Measurements from ENCODE around the gene KRT7.
A peak's percentile ranks its signal among the peaks of the same experiment; 100 is the strongest.

Gene KRT7

DNA sequence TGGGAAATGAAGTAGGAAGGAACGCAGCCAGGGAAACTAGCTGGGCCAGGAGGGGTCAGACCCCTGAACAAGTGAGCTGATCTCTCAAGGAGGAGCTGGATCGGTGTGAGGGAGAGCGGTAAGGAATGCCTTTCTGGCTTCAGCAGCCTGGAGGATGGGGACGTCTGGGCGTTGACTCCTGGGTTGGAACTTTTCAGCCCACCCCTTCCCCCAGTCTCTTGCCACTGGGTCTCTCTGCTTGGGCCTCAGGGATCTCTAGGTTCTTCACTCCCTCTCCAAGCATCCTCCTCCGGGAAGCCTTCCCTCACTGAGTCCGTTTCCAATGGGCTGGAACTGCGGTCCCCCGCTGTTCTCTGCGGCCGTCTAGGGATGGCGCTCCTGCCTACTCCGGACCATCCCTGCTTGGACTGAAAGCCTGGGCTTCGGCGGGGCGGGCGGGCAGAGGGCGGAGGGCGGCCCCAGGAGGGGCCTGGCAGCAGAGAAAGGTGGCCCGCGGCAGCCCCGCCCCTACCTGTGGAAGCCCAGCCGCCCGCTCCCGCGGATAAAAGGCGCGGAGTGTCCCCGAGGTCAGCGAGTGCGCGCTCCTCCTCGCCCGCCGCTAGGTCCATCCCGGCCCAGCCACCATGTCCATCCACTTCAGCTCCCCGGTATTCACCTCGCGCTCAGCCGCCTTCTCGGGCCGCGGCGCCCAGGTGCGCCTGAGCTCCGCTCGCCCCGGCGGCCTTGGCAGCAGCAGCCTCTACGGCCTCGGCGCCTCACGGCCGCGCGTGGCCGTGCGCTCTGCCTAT lies at the start of gene KRT7:
Gene KRT7 (plus strand): TSS at position 570 of the 788 bp plus-strand sequence. CDS start 54 bp downstream, at position 624.
- DNase-seq = no peak

DNA sequence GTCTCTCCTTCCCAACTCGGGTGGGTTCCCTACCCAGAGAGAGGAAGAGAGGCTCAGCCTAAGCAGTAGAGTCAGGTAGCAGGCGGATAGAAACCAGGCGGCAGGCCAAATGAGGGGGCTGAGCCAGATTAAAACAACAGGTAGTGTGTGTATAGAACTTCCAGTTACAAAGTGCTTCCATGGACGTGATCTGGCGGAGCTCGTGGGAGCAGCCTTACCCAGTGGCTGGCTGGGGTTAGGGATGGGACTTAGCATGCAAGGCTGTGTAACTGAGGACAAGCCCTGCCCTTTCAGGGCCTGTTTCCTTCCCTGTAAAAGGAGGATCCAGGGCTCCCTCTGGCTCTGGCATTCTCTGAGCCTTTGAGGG lies 49.5 kb upstream of the KRT7 start:
- DNase-seq = peak; percentile 73

DNA sequence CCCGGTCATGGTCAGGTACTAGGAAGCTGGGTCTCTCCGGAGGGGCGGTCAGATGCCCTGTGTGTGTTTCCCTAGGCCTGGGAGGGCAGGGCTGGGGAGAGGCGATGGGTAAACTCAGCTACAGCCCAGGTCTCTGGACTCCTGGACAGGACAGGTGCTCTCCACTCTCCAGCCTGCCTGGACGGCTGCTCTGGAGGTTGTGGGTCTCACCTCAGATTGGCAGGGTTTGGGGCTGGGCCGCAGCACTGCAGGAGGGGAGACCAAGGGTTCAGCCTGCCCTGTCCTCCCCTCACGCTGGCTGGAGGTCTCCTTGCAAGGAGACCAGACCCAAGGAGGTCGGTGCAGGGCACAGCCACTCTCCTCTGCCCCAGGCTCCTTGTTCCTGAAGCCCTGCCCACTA lies 49.1 kb upstream of the KRT7 start:
- DNase-seq = no peak

DNA sequence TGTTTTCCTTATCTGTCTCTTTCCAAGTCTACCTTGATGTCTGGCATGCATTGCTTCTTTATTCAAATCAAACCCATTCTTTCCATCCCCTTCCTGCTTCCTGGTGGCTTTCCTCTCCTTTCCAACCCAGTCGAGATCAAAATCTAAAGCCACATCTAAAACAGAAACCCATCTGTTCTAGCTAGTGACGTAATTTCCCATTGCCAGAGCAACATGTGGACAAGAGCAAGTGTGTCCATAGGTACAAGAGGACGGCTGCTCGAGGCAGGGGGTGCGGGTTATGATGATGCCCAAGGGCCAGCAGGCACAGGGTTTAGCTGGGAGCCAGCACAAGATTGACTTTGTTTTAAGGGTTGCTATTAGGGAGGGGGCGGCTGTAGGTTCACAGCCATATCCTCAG lies 48.2 kb upstream of the KRT7 start:
- DNase-seq = no peak

DNA sequence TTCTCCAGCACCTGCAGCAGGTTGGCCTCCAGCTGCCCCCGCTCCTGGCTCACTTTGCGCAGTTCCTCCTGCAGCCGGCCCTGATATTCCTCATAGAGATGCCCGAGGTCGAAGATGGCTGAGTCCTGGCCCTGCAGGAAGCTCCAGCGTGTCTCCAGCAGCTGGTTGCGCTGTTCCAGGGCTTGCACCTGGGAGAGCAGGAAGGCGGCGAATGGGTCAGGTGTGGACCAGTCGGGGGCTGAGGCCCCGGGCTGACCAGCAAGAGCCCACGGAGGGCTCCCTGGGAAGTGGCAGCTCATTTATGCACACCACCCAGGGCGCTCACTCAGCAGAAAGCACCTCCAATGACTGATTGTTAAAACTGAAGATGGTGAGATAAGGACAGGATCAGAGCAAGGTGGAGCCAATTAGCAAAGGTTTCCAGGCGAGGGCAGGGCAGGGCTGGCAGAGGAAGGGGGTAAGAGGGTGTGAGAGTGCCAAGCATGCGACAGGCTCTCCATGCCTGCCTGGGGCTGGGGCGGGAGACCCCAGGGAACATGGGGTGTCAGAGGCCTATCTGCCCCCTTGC lies 47.6 kb upstream of the KRT7 start:
- DNase-seq = no peak

DNA sequence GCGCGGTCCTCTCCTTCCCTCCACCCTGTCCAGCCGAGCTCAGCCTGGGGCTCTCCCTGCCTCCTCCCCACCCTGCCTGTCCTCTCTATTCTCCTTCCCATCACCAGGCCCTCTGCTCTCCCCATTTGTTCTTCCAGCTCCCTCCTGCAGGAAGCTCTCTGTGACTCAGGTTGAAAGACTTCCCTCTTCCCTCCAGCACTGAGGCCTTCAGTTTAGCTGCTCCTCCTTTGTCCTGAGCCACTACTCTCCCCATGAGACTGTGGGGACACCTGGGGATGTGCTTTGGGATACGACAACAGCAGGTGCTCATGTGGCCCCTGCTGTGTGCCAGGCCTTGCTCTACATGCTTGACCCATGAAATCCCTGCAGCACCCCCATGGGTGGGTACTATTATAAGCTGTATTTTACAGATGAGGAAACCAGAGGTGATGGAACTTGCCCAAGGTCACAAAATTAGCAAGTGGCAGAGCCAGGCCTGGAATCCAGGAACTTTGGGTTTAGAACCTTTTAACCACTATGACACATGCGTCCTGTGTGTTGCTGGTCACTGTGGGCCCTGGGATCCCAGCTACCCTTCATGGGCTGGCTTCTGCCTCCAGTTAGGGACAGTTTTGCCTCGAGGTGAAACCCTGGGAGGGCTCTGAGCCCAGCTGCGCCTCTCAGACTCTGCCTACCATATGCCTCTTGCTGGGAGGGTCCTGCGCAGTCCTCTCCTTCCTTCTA lies 46.8 kb upstream of the KRT7 start:
- DNase-seq = no peak

DNA sequence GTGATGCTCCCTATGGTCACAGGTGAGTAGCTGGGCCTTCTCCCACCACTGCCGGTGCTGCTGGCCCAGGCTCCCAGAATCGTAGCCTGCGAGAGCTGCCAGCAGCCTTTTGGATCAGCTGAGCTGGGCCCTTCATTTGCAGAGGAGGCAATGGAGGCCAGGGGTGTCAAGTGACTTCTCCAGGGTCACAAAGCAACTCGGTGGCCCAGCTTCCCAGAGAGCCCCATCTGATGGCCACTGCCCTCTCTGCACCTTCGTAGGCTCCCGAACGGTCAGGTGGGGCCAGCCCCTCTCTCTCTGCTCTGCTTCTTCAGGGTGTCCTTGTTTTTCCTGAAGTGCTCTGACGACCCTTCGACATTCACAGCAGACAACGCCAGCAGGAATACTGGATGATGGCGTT lies 45.8 kb upstream of the KRT7 start:
- DNase-seq = no peak

DNA sequence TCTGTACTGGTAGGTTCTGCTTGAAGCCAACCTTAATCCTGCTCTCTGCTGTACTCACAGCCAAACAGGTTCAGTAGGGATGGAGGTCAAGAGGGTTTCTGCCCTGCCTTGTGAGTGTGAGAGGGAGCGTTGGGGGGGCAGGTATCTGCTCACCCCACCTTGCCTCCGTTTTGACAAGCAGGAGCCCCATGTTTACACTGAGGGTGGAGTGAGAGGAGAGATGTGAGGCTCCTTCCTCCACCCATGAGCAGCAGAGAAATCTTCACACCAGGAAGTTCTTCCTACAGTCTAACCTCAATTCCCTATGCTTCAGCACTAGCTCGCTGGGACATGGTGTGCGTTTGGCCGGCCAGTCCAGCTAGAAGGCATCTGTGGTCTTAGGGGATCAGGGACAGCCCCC lies 45.4 kb upstream of the KRT7 start:
- DNase-seq = no peak

DNA sequence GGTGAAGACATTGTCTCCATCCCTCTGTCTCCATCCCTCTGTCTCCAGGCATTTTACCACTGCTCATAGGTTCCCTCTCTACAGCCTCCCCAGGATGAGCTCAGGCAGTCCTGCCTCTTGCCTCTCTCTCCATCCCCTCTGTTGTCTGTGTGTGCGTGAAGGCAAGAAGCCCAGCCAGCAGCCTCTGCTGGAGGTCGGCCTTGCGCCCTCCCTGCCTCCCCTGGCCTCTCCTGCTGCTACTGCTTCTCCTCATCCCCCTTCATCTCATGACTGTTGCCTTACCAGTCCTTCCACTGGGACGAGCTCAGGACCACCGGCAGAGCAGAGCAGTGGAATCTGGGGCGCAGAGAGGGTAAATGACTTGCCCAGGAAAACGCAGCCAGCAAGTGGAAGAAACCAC lies 44.4 kb upstream of the KRT7 start:
- no peak for DNase-seq

DNA sequence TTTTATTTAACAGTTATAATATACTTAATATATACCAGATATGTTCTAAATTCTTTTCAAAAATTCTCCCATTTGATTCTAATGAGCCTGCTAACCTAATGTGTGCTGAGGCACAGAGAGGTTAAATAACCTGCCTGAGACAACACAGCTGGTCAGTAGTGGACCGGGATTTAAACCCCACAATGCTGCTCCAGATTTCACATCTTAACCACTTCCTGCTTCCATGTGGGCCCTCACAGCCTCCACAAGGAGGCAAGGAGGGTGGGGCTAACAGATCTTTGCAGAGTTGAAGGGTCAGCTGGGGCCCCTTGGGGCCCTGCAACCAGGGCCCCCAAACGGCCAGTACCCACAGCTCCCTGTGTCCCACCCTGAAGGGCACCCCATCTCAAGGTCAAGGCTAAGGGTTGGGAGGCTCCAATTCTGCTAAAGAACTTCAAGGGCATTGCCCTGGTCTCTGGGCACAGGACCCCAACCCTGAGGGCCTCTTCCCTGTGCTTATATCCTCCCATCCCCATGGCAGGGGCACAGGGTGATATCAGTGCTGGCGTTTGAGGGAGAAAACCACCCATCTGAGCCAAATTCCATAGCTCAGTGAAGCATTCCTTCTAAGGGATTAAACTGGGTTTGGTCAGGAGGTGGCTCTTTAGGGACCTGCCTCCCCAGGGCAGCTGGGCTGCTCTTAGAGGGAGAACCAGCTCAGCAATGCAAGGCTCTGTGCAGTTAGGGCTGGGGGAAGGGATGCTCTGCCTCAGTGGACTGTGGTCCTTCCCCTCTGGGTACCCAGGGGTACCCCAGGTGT lies 43.5 kb upstream of the KRT7 start:
- DNase-seq = no peak

DNA sequence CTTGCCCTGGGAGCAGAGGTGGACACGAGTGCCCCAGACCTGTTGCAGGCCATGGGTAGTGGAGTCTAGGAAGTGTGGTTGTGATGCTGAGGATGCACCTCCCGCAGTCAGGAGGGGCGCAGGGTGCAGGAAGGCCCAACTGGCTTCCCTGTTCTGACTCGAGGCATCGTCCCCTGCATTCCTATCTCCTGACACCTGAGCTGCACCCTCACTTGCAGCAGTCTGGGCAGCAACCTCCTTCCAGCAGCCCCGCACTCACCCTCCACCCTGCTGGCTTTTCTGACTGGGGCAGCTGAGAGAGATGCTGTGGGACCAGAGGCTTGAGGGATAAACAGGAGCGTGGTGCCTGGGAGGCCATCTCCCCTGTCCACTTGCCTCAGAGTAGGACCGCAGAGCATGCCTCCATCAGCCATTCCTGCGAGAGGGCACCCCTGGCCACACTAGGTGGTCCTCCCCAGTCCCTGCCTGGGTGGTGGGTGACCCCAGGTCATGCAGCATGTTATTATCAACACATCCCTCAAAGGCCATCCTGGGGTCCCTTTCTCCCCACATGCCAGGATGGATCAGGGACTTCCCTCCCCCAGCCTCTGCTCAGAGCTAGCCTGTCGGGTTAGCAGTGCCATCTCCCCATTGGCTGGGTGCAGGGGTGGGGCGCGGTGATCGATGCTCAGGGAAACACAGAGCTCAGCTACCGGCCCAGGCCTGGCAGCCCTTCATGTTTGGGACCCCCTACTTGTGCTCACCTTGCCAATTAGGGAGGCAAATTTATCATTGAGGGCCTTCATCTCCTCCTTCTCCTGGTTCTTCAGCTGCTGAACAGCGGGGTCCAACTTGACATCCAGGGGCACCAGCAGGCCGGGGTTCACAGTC lies 41.9 kb upstream of the KRT7 start:
- DNase-seq = no peak

DNA sequence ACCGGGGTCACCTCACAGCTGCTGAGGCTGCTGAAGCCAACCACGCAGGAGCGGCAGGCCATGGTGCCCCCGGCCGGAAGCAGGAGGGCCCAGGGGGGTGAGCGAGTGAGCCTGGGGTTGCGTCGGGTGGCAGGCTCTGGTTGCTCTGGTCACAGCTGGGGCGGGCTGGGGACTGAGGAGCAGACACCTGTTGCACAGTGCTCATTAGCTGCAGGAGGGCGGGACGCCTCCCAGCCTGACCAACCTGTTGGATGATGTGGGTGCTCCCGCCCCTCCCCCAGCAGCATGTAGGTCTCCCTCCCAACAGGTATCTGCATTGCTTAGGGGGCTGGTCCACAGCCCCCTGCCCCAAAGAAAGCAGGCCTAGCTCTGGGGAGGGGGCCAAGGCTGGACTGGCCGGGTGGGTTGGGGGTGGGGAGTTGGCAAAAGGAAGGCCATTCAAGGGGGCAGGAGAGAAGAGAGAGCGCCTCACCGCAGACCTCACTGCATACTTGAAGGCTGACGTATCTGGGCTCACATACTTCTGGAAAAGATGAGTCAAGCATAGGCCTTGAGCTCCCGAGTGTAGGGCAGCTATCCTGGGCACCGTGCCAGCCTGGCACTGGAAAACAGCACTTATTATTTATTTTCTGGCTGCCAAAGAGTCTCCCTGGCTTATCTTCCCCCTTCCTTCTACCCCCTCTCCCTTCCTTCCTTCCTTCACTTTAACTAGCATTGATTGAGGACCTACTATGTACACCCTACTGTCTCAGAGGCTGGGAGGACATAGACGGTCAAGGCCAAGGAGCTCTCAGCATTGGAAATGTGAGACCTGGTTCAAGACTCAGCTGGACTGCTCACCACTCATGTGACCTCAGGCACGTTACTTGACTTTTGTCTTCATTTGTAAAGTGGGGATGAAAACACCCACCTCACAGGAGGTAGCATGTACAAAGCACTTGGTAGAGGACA lies 40.9 kb upstream of the KRT7 start, which contains the start of gene KRT80:
Gene KRT80 (minus strand): TSS at position 174 of the 951 bp plus-strand sequence. CDS start 112 bp downstream, at position 62.
- DNase-seq = peak; percentile 98

DNA sequence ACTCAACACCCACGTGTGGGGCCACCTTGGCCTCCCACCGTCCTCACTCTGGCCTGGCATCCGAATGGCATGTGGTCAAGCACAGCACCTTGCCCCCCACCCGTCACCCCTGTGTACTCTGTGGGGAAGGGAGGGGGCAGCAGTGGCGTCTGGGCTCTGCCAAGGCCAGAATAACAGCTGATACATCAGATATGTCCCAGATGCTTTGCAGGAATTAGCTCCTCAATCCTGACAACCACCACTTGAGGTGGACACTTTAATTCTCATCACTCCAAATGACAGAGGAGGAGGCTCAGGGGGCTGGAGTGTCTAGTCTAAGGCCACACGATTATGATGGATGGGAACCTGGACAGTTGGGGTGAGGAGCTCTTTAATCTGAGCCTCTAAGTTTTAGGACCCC lies 39.5 kb upstream of the KRT7 start:
- DNase-seq = no peak

DNA sequence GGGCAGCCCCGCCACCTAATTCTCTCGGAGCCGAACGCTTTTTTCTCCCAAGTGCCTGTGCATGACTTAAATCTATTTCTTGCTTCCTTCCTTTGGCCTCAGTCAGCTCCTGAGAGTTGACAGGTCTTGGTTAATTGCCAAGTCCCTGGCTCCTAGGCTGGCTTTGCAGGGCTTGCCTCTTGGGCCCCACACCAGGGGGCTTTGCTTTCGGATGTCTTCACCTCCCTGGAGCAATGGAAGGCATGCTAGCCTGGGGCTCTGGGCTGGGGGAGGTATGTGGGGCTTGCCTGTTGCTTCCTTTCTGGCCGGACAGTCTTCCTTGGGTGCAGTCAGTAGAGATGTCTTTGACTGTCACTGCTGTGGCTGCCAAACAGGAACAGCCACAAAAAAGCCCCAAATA lies 39.1 kb upstream of the KRT7 start:
- DNase-seq = no peak

DNA sequence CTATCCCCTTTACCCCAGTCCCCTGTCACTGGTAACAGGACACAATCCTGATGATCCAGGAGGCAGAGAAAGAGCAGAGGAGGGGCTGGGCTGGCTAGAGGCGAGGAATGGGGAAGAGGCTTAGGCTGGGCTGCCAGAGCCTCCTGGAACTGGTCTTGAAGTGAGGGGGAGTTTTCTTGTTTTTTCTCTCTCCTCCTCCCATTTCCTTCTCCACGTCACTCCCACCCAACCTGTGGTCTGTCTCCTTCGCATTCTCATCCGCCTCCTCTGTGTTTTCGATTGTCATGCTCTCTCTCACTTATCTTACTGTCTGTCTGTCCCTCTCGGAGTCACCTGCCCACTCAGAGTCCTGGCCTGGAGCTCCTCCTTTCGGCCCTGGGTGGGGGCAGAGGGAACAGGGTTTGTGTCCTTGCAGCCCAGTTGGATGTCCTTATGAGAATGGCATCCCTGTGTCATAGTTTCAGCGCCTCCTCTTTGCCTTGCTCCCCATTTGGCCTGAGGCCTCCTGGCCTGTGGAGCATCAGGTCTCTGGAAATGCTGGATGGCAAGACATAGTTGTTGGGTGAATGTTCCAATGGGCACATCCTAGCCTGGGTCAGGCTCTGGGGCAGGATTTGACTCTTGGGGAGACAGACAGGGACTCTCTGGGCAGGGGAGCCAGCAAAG lies 37.8 kb upstream of the KRT7 start:
- DNase-seq = no peak

DNA sequence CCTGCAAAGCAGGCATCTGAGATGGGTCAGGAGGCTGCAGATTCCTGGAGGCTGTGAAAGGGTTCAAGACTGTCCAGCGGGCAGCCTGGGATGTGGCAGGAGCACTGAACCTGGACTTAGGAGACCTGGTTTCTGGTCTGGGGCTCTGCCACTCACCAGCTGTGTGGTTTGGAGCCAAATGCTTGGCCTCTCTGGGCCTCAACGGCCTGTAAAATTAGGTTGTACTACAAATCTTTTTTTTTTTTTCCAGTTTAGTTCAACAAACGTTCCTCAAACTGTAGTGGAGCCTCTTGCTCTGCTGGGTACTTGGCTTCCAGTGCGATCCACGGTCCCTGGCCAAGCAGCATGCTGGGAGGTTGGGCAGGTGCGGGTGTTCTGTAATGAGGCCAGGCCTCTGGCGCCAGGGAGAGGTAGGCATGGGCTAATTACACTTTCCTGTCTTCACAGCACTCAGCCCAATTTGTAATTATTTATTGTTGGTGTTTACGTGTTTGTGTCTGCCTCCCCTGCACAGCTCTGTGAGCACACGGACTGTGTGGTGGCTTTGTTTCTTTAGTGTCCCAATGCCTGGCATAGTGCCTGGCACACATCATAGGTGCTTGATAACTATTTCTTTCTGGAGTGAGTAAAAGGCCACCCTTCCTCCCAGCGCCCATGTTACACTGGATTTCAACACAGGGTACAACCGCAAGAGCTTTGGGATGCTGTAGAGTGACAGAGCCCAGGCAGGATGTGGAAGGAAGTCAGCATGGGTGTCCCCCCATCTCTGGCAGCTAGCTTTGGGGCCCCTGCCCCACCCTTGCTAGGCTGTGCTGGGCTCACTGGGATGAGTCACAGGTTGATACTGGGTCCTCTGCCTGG lies 35.4 kb upstream of the KRT7 start:
- DNase-seq = peak; percentile 71

DNA sequence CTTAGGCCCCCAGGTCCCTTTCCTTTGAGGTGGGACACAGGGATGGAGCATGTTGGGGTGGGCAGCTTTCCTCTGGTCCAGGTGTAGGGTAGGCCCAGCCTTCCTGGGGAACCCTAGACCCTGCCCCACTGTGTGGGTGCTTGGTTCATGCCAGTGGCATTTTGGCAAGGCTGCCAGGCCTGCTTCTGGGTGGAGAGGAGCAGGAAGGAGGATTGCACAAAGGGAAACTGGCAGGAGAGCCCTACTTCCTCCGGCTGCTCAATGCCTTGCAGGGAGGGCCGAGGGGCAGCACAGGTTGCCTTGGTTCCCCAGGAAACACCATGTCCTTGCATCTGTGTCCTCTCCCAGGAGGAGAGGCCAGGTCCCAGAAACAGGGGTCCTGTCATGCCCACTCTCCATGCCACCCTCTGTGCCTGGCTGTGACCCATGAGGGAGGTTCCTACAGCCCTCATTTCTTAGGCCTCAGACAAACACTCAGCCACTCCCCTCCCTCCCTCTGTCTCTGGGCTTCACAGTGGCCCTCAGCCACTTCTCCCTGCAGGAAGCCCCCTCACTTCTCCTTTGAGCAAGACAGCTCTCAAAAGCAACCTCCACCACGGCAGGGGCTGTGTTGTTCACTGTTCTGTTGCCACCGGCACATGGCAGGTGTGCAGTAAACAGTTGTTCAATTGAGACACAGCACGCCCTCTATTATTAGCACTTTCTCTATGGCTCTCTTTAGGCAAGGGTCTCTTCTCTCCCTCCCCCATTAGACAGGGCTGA lies 34.4 kb upstream of the KRT7 start:
- DNase-seq = no peak

DNA sequence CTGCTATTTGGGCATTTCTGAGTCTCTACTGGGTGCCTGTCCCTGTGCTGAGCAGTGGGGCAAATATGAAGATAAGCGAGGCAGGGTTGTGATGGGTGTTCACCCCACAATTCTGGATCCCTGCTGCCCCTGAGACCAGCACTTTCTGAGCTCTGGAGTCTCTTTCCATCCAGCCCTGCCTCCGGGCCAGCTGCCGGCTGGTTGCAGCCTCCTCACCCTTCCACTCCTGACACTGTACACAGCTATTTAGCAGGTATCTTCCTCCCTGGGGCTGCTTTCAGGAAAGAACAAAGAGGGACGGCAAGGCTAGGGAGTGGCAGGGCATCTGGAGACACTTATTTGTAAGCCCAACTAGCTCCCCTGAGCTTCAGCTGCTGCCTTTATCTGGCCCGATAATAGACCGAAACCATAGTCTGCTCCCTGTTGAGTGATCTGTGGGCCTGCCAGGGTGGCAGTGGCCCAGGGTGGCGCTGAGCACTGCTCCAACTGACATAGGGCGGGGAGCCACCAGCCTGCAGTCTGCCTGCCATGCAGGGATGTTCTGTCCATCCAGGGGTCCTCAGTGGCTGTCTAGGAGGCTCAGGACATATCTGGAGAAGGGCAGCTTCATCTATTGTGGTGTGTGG lies 33.6 kb upstream of the KRT7 start:
- no peak for DNase-seq

Measured in NCI-H2029 (cell line).